Panc1 (cell line): Measurements from ENCODE around the gene GCAT. TPM values are rescaled to one million over a fixed set of nuclear protein-coding genes. Genes with fewer than 3 reads are reported as not detected.

Experiments
- ATAC-seq: fragments of 200-7000 bp; cut with Tn5 transposase; 2 replicates; pipeline ENCODE4 v1.9.1; 2020; ENCODE audit warnings: mild to moderate bottlenecking, moderate library complexity
- BruUV-seq: library from RNA; stranded (reverse); fragments of 400-500 nt; replicated peaks from 2 replicates; lab custom pipeline; 2021; lab: Mats Ljungman, UMichigan
- CTCF ChIA-PET: fragments of 300-600 bp; sonication (Branson Sonifier 250); formaldehyde crosslinking; loops from one replicate; lab custom pipeline; 2022; ENCODE audit warnings: antibody characterized with exemption; lab: Charles Lee
- POLR2A ChIA-PET: fragments of 300-600 bp; sonication (Branson Sonifier 250); formaldehyde crosslinking; loops from one replicate; lab custom pipeline; 2022; ENCODE audit warnings: antibody characterized with exemption; lab: Charles Lee
- DNase-seq: peaks from one replicate; pipeline ENCODE4 v3.0.0-alpha.2; 2010; ENCODE audit warnings: low read depth, low spot score
- H3K27ac ChIP-seq: 2 replicates; pipeline ENCODE4 v1.5.1; 2011; ENCODE audit warnings: mild to moderate bottlenecking, low read length, inconsistent platforms
- H3K27me3 ChIP-seq: fragments of 200-500 bp; sonication (Bioruptor generic); 2 replicates; pipeline ENCODE4 v1.6.0; 2014; ENCODE audit warnings: low read length, inconsistent platforms; ENCODE audit not compliant: control insufficient read depth, insufficient read depth
- H3K36me3 ChIP-seq: fragments of 200-500 bp; sonication (Bioruptor generic); 2 replicates; pipeline ENCODE4 v1.5.1; 2014; ENCODE audit warnings: inconsistent platforms, mild to moderate bottlenecking, low read length, moderate library complexity; ENCODE audit not compliant: control insufficient read depth, insufficient read depth
- H3K4me1 ChIP-seq: 2 replicates; pipeline ENCODE4 v1.5.1; 2011; ENCODE audit warnings: inconsistent platforms, mild to moderate bottlenecking, low read length, moderate library complexity; ENCODE audit not compliant: control insufficient read depth, insufficient read depth
- H3K4me3 ChIP-seq, 2 experiments: 2 replicates each; pipeline ENCODE4 v1.5.1; 2011 to 2012; ENCODE audit warnings: low read depth in 2 of 2, low read length in 2 of 2, mild to moderate bottlenecking in 2 of 2, inconsistent platforms in 1 of 2, moderate library complexity in 1 of 2
- H3K9me3 ChIP-seq: fragments of 200-500 bp; sonication (Bioruptor generic); 2 replicates; pipeline ENCODE4 v1.5.1; 2014; ENCODE audit warnings: low read depth, mild to moderate bottlenecking, inconsistent platforms, low read length, moderate library complexity; ENCODE audit not compliant: control insufficient read depth, insufficient read depth
- CTCF ChIP-seq: fragments of 450-650 bp; IDR thresholded peaks from 2 replicates; pipeline ENCODE4 v1.5.1; 2017; ENCODE audit warnings: mild to moderate bottlenecking
- POLR2AphosphoS5 ChIP-seq: IDR thresholded peaks from 2 replicates; pipeline ENCODE4 v1.6.1; 2012; ENCODE audit warnings: mild to moderate bottlenecking, low read depth, low read length, moderate library complexity
- REST ChIP-seq, 2 experiments: IDR thresholded peaks; 2 replicates each; pipeline ENCODE4 v1.6.1; 2011 to 2012; ENCODE audit warnings: low read depth in 2 of 2, control low read depth in 1 of 2, low read length in 1 of 2, mild to moderate bottlenecking in 1 of 2, moderate library complexity in 1 of 2; ENCODE audit not compliant: insufficient read depth in 1 of 2
- SIN3A ChIP-seq: IDR thresholded peaks from 2 replicates; pipeline ENCODE4 v1.6.1; 2012; ENCODE audit warnings: low read depth, mild to moderate bottlenecking, low read length, moderate library complexity, borderline replicate concordance; ENCODE audit not compliant: insufficient read depth
- TCF7L2 ChIP-seq: IDR thresholded peaks from 2 replicates; pipeline ENCODE4 v1.6.1; 2011; ENCODE audit warnings: mild to moderate bottlenecking, low read depth, low read length, inconsistent platforms
- in situ Hi-C: cut with HindIII; loops from 2 replicates; pipeline ENCODE4 v1.10.0; 2016; ENCODE audit warnings: low sequenced_read_pairs, low pct_unique_long_range_greater_than_20kb
- intact Hi-C: fragments of 100-400 bp; cut with micrococcal nuclease; formaldehyde crosslinking; loops from one replicate; pipeline ENCODE4 v1.10.0; 2022; ENCODE audit not compliant: unreplicated experiment
- total RNA-seq: library from RNA; stranded (reverse); gene quantifications from one replicate; pipeline ENCODE4 v1.2.1, GENCODE V29; 2021; ENCODE audit not compliant: unreplicated experiment

The GCAT gene
- total RNA-seq, 1 experiment from 2014 or later: 11.2 TPM

GRCh38 chr22:37844904-37845329 lies 37.2 kb downstream of the GCAT start:
- CTCF ChIA-PET: interaction anchor here (0.6 kb wide), 1 partner anchor 188 kb away, joined by 10 read pairs; no protein-coding TSS in a partner anchor
- in situ Hi-C loops: no loop called here
- Histone ChIP-seq H3K27ac (peak overlapping the region; percentile 89), H3K4me1 (0 out of 2 replicates have a peak, but pooled peaks cover 3% of the 10 kb centered on the region), H3K27me3 (no peaks in the 10 kb centered on the region), H3K9me3 (no peaks in the 10 kb centered on the region), H3K36me3 (peaks cover 4% of the 10 kb centered on the region; the same call in 1 of the 2 replicates), H3K4me3 (peak overlapping the region; percentile 65 to 86)
- no peak for ATAC-seq
- no peak for TF ChIP-seq TCF7L2
- no peak for TF ChIP-seq SIN3A
- no peak for TF ChIP-seq CTCF
- TF ChIP-seq REST (IDR thresholded peaks at IDR 0.05; ENCODE audit: insufficient read depth in 1 of 2, low read depth in 2 of 2, low read length in 1 of 2): no peak
- no peak for TF ChIP-seq POLR2AphosphoS5
- DNase-seq: no peak
- intact Hi-C loops: no loop called here
- POLR2A ChIA-PET: interaction anchor here (0.7 kb wide), 1 partner anchor 159 kb away, joined by 3 read pairs; the partner anchor contains the start of gene NOL12
- BruUV-seq: no TSS peak

- H3K4me1 ChIP-seq: 0 out of 2 replicates have a peak, but pooled peaks cover 3% of the 10 kb centered on the region
- H3K36me3 ChIP-seq: peaks cover 10% of the 10 kb centered on the region
- TF ChIP-seq TCF7L2 (no peak), REST (IDR thresholded peaks at IDR 0.05; ENCODE audit: insufficient read depth in 1 of 2, low read depth in 2 of 2, low read length in 1 of 2) (no peak), CTCF (no peak), POLR2AphosphoS5 (no peak), SIN3A (no peak)
- in situ Hi-C loops: no loop called here
- CTCF ChIA-PET: interaction anchor here (0.6 kb wide), 1 partner anchor 17 kb away, joined by 3 read pairs; no protein-coding TSS in a partner anchor
- H3K9me3 ChIP-seq: no peaks in the 10 kb centered on the region
- POLR2A ChIA-PET: no interaction called here
- H3K4me3 ChIP-seq: no peak overlapping the region
- ATAC-seq (no peak), DNase-seq (no peak)
- BruUV-seq: no TSS peak
- intact Hi-C loops: no loop called here
- no peak overlapping the region for H3K27ac ChIP-seq
- H3K27me3 ChIP-seq: no peaks in the 10 kb centered on the region
These were observed 38.7 kb downstream of the GCAT start for GRCh38 chr22:37846433-37846832.
